OCI-LY7 (cell line): ENCODE results near the gene ZFP42. TPM values are rescaled to one million over a fixed set of nuclear protein-coding genes. Genes with fewer than 3 reads are reported as not detected.
"Not testable (repeated sequence)": the region's sequence is repeated elsewhere in the genome, so short reads cannot be mapped to it uniquely, and the experiment has no call there.

Experiments
- BruUV-seq: library from RNA; stranded (reverse); fragments of 400-500 nt; replicated peaks from 2 replicates; lab custom pipeline; 2021; lab: Mats Ljungman, UMichigan
- CTCF ChIA-PET: fragments of 300-600 bp; sonication (Branson Sonifier 250); formaldehyde crosslinking; loops from one replicate; lab custom pipeline; 2022; ENCODE audit warnings: antibody characterized with exemption; ENCODE audit not compliant: unreplicated experiment; lab: Charles Lee
- POLR2A ChIA-PET: fragments of 300-600 bp; sonication (Branson Sonifier 250); formaldehyde crosslinking; loops from one replicate; lab custom pipeline; 2022; ENCODE audit warnings: antibody characterized with exemption; lab: Charles Lee
- DNase-seq: peaks from one replicate; pipeline ENCODE4 v3.0.0-alpha.2; 2015; ENCODE audit warnings: low spot score
- H2AFZ ChIP-seq: fragments of 200-600 bp; sonication (generic), shearing (Covaris generic); 2 replicates; pipeline ENCODE4 v1.6.1; 2014; ENCODE audit warnings: mild to moderate bottlenecking, antibody characterized with exemption, low read length, moderate library complexity
- H3K27ac ChIP-seq: fragments of 200-600 bp; sonication (generic); 2 replicates; pipeline ENCODE4 v1.5.1; 2014; ENCODE audit warnings: mixed run types, low read depth, mild to moderate bottlenecking, moderate library complexity, low read length, inconsistent platforms; ENCODE audit not compliant: poor library complexity, severe bottlenecking
- H3K36me3 ChIP-seq: fragments of 200-600 bp; sonication (generic); 2 replicates; pipeline ENCODE4 v1.6.1; 2014; ENCODE audit warnings: mild to moderate bottlenecking, antibody characterized with exemption, low read length, moderate library complexity, mixed read lengths; ENCODE audit not compliant: insufficient read depth
- H3K4me1 ChIP-seq: fragments of 200-600 bp; sonication (generic); 2 replicates; pipeline ENCODE4 v1.5.1; 2014; ENCODE audit warnings: mild to moderate bottlenecking, low read length; ENCODE audit not compliant: insufficient read depth, poor library complexity, severe bottlenecking
- H3K4me2 ChIP-seq: fragments of 200-600 bp; sonication (generic); 2 replicates; pipeline ENCODE4 v1.6.1; 2014; ENCODE audit warnings: mild to moderate bottlenecking, low read length
- H3K4me3 ChIP-seq: fragments of 200-600 bp; sonication (generic); 2 replicates; pipeline ENCODE4 v1.5.1; 2014; ENCODE audit warnings: mild to moderate bottlenecking, low read depth, low read length; ENCODE audit not compliant: poor library complexity, severe bottlenecking
- H3K79me2 ChIP-seq: fragments of 200-600 bp; sonication (generic); 2 replicates; pipeline ENCODE4 v1.6.1; 2016; ENCODE audit warnings: low read depth, mild to moderate bottlenecking, low read length, moderate library complexity, mixed read lengths; ENCODE audit not compliant: insufficient read depth
- H3K9me2 ChIP-seq: fragments of 200-600 bp; sonication (generic); 2 replicates; pipeline ENCODE4 v1.6.1; 2016; ENCODE audit warnings: mild to moderate bottlenecking, low read length, mixed read lengths; ENCODE audit not compliant: insufficient read depth
- H3K9me3 ChIP-seq: fragments of 200-600 bp; sonication (generic); 2 replicates; pipeline ENCODE4 v1.6.1; 2014; ENCODE audit warnings: mild to moderate bottlenecking, mixed run types, low read length, mixed read lengths
- H4K20me1 ChIP-seq: fragments of 200-600 bp; sonication (generic); 2 replicates; pipeline ENCODE4 v1.6.1; 2014; ENCODE audit warnings: mild to moderate bottlenecking, antibody characterized with exemption, low read length, moderate library complexity, mixed read lengths; ENCODE audit not compliant: insufficient read depth
- CTCF ChIP-seq: fragments of 200-600 bp; sonication (generic); conservative IDR thresholded peaks from 2 replicates; pipeline ENCODE4 v1.5.1; 2014; ENCODE audit warnings: mild to moderate bottlenecking, antibody characterized with exemption, low read length, moderate library complexity, mixed read lengths
- EZH2phosphoT487 ChIP-seq: fragments of 200-600 bp; sonication (generic); IDR thresholded peaks from 2 replicates; pipeline ENCODE4 v1.6.1; 2018; ENCODE audit warnings: low read depth, borderline replicate concordance, mild to moderate bottlenecking, mixed run types, antibody characterized with exemption, low read length, moderate library complexity, mixed read lengths
- intact Hi-C: fragments of 100-400 bp; cut with micrococcal nuclease; formaldehyde crosslinking; loops from one replicate; pipeline ENCODE4 v1.10.0; 2022; ENCODE audit not compliant: unreplicated experiment
- total RNA-seq, 2 experiments: library from RNA; depleted of rRNA in 1 of 2; stranded (reverse); fragments of >200 nt in 1 of 2; shearing (Covaris generic) in 1 of 2; gene quantifications; 2 replicates each; pipeline ENCODE4 v1.2.3, GENCODE V29; 2014 to 2022

The ZFP42 gene
- total RNA-seq, 2 experiments from 2014 or later, result not detected

- intact Hi-C loops, result no loop called here
- no peaks in the 10 kb centered on the region for H3K36me3 ChIP-seq
- no peaks in the 10 kb centered on the region for H3K9me2 ChIP-seq
- DNase-seq, result no peak
- H3K4me2 ChIP-seq, result no peak overlapping the region
- H3K4me3 ChIP-seq, result no peak overlapping the region
- no peaks in the 10 kb centered on the region for H3K79me2 ChIP-seq
- CTCF ChIA-PET, result no interaction called here
- POLR2A ChIA-PET, result no interaction called here
- TF ChIP-seq EZH2phosphoT487 (no peak), CTCF (no peak)
- no peak overlapping the region for H3K27ac ChIP-seq
- no TSS peak for BruUV-seq
- no peaks in the 10 kb centered on the region for H3K9me3 ChIP-seq
- no peaks in the 10 kb centered on the region for H3K4me1 ChIP-seq
- H2AFZ ChIP-seq, result no peak overlapping the region
- no peaks in the 10 kb centered on the region for H4K20me1 ChIP-seq
Observed at GRCh38 chr4:187996502-187997177, 1.1 kb downstream of the ZFP42 start.

GRCh38 chr4:187997991-187998390 is 2.4 kb downstream of the ZFP42 start:
- H2AFZ ChIP-seq, H3K79me2 ChIP-seq, intact Hi-C loops, H4K20me1 ChIP-seq, H3K4me3 ChIP-seq, H3K27ac ChIP-seq, H3K9me2 ChIP-seq, BruUV-seq, H3K9me3 ChIP-seq, CTCF ChIA-PET, H3K4me2 ChIP-seq, H3K36me3 ChIP-seq, DNase-seq, H3K4me1 ChIP-seq: not testable (repeated sequence)
- POLR2A ChIA-PET, result interaction anchor here (0.6 to 1.0 kb wide), 3 partner anchors 12 to 144 kb away, joined by 3 read pairs; no protein-coding TSS in a partner anchor

- Histone ChIP-seq H3K79me2 (no peaks in the 10 kb centered on the region), H3K4me2 (no peak overlapping the region), H3K27ac (no peak overlapping the region), H4K20me1 (no peaks in the 10 kb centered on the region), H3K4me1 (no peaks in the 10 kb centered on the region), H3K4me3 (no peak overlapping the region), H3K9me3 (no peaks in the 10 kb centered on the region), H3K9me2 (no peaks in the 10 kb centered on the region), H3K36me3 (no peaks in the 10 kb centered on the region), H2AFZ (no peak overlapping the region)
- no TSS peak for BruUV-seq
- TF ChIP-seq EZH2phosphoT487 (no peak), CTCF (no peak)
- ChIA-PET CTCF (no interaction called here), POLR2A (interaction anchor here (0.6 kb wide), 1 partner anchor 132 kb away, joined by 6 read pairs; no protein-coding TSS in a partner anchor)
- no peak for DNase-seq
- intact Hi-C loops, result no loop called here
Observed at GRCh38 chr4:187999406-187999932, 3.9 kb downstream of the ZFP42 start.
